Measurements from ENCODE around the gene SSH2.

The SSH2 gene

DNA sequence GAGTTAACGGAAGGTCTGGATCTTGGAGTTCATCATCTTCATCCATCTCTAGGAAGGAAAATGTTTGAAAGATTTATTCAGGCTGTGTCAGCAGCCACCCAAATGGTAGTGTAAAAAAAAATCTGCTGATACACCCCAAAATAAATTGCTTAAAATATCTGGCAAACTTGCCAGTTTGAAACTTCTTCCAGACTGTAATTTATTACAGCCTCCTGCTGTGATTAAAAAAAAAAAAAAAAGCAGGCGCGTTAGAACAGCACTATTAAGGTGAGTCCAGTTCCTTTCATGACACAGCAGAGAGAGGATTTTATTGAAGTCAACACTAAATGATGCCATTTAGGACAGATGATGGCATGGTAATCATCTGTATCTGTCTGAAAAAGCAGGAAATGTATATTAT is 166.8 kb downstream of the SSH2 start:
- H3K36me3 ChIP-seq (ENCODE audit: control insufficient read depth, insufficient read depth, low read length): no peaks in the 10 kb centered on the region

DNA sequence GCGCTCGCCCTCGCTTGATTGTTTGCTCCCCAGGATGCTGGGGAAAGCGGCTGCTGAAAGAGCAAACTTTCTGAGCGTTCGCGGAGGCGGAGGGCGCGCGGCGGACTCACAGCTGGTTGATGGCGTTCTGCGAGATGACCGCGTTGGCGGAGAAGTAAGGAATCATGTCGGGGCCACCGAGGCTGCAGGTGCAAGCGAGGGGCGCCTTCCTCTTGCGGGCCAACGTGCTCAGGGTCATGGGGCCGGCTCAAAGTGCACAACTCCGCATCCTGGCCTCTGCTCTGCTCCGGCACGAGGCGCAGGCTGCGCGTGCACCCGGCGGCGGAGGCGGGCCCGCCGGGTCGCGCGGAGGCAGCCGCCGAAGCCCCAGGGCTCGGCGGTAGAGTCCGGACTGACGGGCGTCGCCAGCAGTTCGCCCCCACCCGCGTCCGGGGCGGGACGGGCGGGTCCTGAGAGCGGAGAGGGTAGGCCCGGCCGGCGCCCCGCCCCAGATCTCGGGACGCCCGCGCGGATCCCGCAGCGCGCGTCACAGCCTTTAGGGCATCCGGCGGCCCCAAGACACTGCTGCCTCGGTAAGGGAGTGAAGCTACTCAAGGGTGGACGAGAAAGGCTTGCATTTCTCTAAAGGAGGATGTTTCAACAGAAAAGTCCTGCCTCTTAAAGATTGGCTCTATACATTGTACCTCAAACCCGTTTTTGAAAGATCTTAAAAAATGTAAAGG is 168.8 kb downstream of the SSH2 start:
- peak overlapping the region; percentile 82 for H3K4me3 ChIP-seq (ENCODE audit: low read depth, low read length)
- no peaks in the 10 kb centered on the region for H3K36me3 ChIP-seq (ENCODE audit: control insufficient read depth, insufficient read depth, low read length)
- H3K4me1 ChIP-seq (ENCODE audit: control insufficient read depth, insufficient read depth, low read length): no peaks in the 10 kb centered on the region
- no peak overlapping the region for H3K9ac ChIP-seq (ENCODE audit: low read depth, low read length)
- no peaks in the 10 kb centered on the region for H3K9me3 ChIP-seq (ENCODE audit: control insufficient read depth, insufficient read depth, low read length)
- H3K27me3 ChIP-seq (ENCODE audit: control insufficient read depth, insufficient read depth, low read length): peaks cover 11% of the 10 kb centered on the region

More for the DNA sequence above, 166.8 kb downstream of the SSH2 start:
- peaks cover 11% of the 10 kb centered on the region for H3K27me3 ChIP-seq (ENCODE audit: control insufficient read depth, insufficient read depth, low read length)
- H3K4me3 ChIP-seq (ENCODE audit: low read depth, low read length): no peak overlapping the region
- H3K4me1 ChIP-seq (ENCODE audit: control insufficient read depth, insufficient read depth, low read length): peaks cover 3% of the 10 kb centered on the region
- no peak overlapping the region for H3K9ac ChIP-seq (ENCODE audit: low read depth, low read length)
- no peaks in the 10 kb centered on the region for H3K9me3 ChIP-seq (ENCODE audit: control insufficient read depth, insufficient read depth, low read length)

DNA sequence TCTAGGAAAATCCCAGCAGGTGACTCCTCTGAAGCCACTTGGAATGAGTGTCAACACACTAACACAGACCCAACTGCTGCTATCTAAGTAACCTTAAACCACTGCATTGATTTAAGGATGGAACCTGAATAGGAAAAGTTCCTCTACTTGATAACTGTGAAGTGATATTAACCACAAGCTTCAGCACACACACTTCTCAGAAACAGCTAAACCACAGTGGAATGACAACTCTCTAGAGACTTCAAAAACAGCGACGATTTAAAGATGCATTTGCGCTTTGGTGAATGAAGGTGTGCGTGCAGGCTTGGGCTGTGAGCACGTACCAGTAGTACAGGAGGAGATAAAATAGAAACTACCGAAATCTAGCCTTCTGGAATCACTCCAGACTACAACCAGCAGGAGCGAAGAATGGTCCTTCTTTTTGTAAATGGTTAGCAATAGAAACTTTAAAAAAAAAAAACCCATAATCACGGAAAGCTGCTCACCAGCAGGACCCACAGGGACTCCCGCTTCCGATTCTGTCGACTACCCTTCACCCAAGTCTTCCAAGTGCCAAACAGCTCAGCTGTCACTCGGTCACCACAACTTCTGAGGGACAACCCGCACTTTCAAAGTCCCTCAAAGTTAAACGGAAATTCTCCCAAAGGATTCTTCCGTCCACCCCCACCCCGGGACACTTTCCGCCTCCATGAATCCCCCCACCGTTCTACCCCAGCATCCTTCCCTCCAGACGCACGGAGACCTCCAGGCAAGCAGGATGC is 169.6 kb downstream of the SSH2 start:
- H3K9me3 ChIP-seq (ENCODE audit: control insufficient read depth, insufficient read depth, low read length): no peaks in the 10 kb centered on the region
- H3K9ac ChIP-seq (ENCODE audit: low read depth, low read length): no peak overlapping the region
- peaks cover 11% of the 10 kb centered on the region for H3K27me3 ChIP-seq (ENCODE audit: control insufficient read depth, insufficient read depth, low read length)
- no peaks in the 10 kb centered on the region for H3K36me3 ChIP-seq (ENCODE audit: control insufficient read depth, insufficient read depth, low read length)
- peak overlapping the region; percentile 82 for H3K4me3 ChIP-seq (ENCODE audit: low read depth, low read length)
- no peaks in the 10 kb centered on the region for H3K4me1 ChIP-seq (ENCODE audit: control insufficient read depth, insufficient read depth, low read length)

DNA sequence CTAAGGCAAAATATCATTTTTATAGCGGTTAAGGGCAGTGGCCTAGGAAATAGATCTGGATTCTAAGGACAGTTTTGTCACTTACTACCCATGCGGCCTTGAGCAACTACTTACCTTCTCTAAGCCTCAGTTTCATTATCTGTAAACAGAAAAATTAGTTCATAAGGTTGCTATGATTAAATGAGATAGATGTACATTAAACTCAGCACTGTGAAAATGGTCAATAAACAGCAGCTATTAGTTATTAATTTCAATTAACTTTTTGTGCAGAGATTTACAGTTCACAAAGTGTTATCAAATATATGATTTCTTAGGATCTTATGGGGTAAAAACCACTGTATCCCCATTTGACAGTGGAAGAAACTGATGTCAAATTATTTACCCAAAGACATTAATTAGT is 171.8 kb downstream of the SSH2 start:
- no peaks in the 10 kb centered on the region for H3K36me3 ChIP-seq (ENCODE audit: control insufficient read depth, insufficient read depth, low read length)
- H3K27me3 ChIP-seq (ENCODE audit: control insufficient read depth, insufficient read depth, low read length): peaks cover 11% of the 10 kb centered on the region
- H3K9ac ChIP-seq (ENCODE audit: low read depth, low read length): no peak overlapping the region
- H3K4me3 ChIP-seq (ENCODE audit: low read depth, low read length): no peak overlapping the region
- no peaks in the 10 kb centered on the region for H3K9me3 ChIP-seq (ENCODE audit: control insufficient read depth, insufficient read depth, low read length)
- no peaks in the 10 kb centered on the region for H3K4me1 ChIP-seq (ENCODE audit: control insufficient read depth, insufficient read depth, low read length)

DNA sequence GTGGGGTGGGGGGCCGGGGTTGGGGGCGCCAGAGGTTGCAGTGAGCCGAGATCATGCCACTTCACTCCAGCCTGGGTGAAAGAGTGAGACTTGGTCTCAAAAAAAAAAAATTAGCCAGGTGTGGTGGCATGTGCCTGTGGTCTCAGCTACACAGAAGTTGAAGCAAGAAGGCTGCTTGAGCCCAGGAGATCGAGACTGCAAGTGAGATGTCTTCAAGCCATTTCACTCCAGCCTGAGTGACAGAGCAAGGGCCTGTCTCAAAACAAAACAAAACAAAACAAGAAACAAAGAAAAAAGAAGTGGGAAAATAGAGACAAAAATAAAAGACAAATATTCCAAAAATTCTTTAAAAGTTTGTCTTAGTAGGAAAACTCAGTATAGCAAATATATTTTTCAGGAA is 172.2 kb downstream of the SSH2 start:
- Histone ChIP-seq H3K36me3 (ENCODE audit: control insufficient read depth, insufficient read depth, low read length) (no peaks in the 10 kb centered on the region), H3K4me3 (ENCODE audit: low read depth, low read length) (no peak overlapping the region)

DNA sequence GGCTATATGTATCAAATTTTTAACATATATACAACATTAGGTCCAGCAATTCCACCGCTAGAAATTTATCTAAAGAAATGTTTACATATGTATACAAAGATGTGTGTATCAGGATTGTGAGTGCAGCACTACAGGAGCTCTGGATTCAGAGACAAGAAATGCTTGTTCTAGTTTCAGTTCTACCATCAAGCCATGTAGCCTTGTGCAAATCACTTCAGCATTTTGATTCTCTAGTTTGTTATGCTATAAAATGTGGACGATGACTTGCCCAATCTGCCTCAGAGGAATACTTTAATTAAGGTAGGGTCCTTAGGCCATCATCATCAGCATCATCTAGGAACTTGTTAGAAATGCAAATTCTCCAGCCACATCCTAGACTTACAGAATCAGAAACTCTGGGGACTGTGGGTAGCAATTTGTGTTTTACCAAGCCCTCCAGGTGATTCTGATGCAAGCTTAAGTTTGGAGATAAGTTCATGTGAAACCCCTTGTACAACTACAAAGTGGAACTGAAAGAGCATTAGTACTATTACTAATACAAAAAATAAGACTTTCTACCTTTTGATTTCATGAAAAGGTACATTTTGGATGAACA is 176.1 kb downstream of the SSH2 start:
- Histone ChIP-seq H3K36me3 (ENCODE audit: control insufficient read depth, insufficient read depth, low read length) (no peaks in the 10 kb centered on the region), H3K4me1 (ENCODE audit: control insufficient read depth, insufficient read depth, low read length) (no peaks in the 10 kb centered on the region), H3K9me3 (ENCODE audit: control insufficient read depth, insufficient read depth, low read length) (no peaks in the 10 kb centered on the region), H3K27me3 (ENCODE audit: control insufficient read depth, insufficient read depth, low read length) (no peaks in the 10 kb centered on the region), H3K4me3 (ENCODE audit: low read depth, low read length) (no peak overlapping the region), H3K9ac (ENCODE audit: low read depth, low read length) (no peak overlapping the region)

More for the DNA sequence above, 172.2 kb downstream of the SSH2 start:
- no peak overlapping the region for H3K9ac ChIP-seq (ENCODE audit: low read depth, low read length)
- no peaks in the 10 kb centered on the region for H3K9me3 ChIP-seq (ENCODE audit: control insufficient read depth, insufficient read depth, low read length)
- H3K4me1 ChIP-seq (ENCODE audit: control insufficient read depth, insufficient read depth, low read length): no peaks in the 10 kb centered on the region
- H3K27me3 ChIP-seq (ENCODE audit: control insufficient read depth, insufficient read depth, low read length): peaks cover 11% of the 10 kb centered on the region

DNA sequence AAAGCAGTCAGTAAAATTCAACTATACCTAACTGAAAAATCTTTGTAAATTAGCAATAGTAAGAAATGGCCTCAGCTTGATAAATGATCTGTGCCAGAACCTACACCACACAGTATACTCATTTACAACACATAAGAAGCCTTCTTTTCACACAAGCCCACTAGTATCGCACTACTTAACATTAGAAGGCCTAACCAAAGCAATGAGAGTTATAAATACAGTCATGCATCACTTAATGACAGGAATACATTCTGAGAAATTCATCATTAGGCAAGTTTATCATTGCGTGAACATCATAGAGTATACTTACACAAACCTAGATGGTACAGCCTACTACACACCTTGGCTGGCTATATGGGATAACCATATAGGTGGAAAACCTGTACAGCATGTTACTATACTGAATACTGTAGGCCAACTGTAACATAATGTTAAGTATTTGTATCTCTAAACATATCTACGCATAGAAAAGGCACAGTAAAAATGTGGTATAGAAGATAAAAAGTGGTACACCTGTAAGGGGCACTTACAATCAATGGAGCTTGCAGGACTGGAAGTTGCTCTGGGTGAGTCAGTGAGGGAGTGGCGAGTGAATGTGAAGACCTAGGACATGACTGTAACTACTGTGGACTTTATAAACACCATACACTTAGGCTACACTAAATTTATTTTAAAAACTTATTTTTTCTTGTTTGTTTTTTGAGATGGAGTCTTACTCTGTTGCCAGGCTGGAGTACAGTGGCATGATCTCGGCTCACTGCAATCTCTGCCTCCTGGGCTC is 180.8 kb downstream of the SSH2 start:
- Histone ChIP-seq H3K9ac (ENCODE audit: low read depth, low read length) (no peak overlapping the region), H3K36me3 (ENCODE audit: control insufficient read depth, insufficient read depth, low read length) (no peaks in the 10 kb centered on the region), H3K27me3 (ENCODE audit: control insufficient read depth, insufficient read depth, low read length) (no peaks in the 10 kb centered on the region), H3K9me3 (ENCODE audit: control insufficient read depth, insufficient read depth, low read length) (no peaks in the 10 kb centered on the region), H3K4me1 (ENCODE audit: control insufficient read depth, insufficient read depth, low read length) (no peaks in the 10 kb centered on the region), H3K4me3 (ENCODE audit: low read depth, low read length) (no peak overlapping the region)

DNA sequence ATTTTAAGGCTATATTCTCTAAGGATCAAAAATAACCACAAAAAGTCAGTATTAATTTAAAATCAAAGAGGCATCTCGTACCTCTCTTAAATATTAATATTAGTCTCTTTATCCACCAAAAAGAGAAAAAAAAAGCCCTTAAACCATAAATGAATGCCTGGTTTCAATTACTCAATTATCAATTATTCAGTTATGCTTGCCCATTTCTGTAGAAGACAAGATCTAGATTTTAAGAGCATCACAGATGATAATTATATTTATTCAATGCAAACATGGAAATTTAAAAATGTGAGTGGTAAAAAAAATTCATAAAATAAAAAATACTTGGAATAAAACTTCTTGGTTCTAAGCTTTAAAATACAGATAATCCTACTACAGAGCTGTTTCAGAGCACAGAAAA is 181.6 kb downstream of the SSH2 start:
- H3K4me3 ChIP-seq (ENCODE audit: low read depth, low read length): no peak overlapping the region
- H3K4me1 ChIP-seq (ENCODE audit: control insufficient read depth, insufficient read depth, low read length): no peaks in the 10 kb centered on the region
- no peaks in the 10 kb centered on the region for H3K9me3 ChIP-seq (ENCODE audit: control insufficient read depth, insufficient read depth, low read length)
- no peak overlapping the region for H3K9ac ChIP-seq (ENCODE audit: low read depth, low read length)
- no peaks in the 10 kb centered on the region for H3K27me3 ChIP-seq (ENCODE audit: control insufficient read depth, insufficient read depth, low read length)
- no peaks in the 10 kb centered on the region for H3K36me3 ChIP-seq (ENCODE audit: control insufficient read depth, insufficient read depth, low read length)

DNA sequence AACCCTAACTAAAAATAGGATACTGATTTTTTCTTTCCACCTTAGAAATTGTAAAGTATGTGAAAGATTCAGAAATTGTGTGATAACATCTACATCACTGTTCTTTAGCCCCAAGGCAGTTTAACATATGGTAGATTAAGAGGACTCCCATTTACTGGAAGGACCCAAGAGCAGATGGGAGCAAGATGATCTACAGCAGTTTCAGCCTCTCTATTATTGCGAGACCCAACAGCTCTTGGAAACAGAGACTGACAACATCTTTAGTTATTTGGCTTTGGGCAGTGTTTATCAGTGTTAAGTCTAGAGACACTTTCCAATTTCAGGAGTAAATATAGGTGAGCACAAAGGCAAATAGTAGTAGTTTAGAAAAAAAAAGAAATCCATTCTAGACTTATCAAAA is 182.4 kb downstream of the SSH2 start:
- no peaks in the 10 kb centered on the region for H3K4me1 ChIP-seq (ENCODE audit: control insufficient read depth, insufficient read depth, low read length)
- H3K9ac ChIP-seq (ENCODE audit: low read depth, low read length): no peak overlapping the region
- no peaks in the 10 kb centered on the region for H3K36me3 ChIP-seq (ENCODE audit: control insufficient read depth, insufficient read depth, low read length)
- no peaks in the 10 kb centered on the region for H3K9me3 ChIP-seq (ENCODE audit: control insufficient read depth, insufficient read depth, low read length)
- no peak overlapping the region for H3K4me3 ChIP-seq (ENCODE audit: low read depth, low read length)
- H3K27me3 ChIP-seq (ENCODE audit: control insufficient read depth, insufficient read depth, low read length): no peaks in the 10 kb centered on the region

DNA sequence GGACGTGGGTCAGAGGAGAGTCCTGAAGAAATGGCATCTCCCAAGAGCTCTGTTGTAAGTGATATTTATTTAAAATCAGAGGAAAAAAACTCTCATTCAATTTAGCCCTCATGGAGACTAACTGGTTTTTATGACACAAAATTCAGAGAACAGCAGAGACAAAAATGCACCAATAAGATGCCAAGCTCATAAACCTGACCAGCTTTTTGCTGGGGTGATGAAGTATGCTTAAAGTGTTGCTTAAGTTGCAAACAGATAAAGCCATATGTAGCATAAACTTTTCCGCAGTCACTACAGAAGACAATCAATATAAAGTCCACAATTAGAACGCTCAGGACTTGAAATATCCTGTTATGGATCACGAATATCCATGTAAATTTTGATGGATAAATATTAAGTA is 183.4 kb downstream of the SSH2 start:
- H3K27me3 ChIP-seq (ENCODE audit: control insufficient read depth, insufficient read depth, low read length): no peaks in the 10 kb centered on the region
- H3K36me3 ChIP-seq (ENCODE audit: control insufficient read depth, insufficient read depth, low read length): no peaks in the 10 kb centered on the region
- no peaks in the 10 kb centered on the region for H3K4me1 ChIP-seq (ENCODE audit: control insufficient read depth, insufficient read depth, low read length)
- H3K9ac ChIP-seq (ENCODE audit: low read depth, low read length): no peak overlapping the region
- H3K9me3 ChIP-seq (ENCODE audit: control insufficient read depth, insufficient read depth, low read length): no peaks in the 10 kb centered on the region
- H3K4me3 ChIP-seq (ENCODE audit: low read depth, low read length): no peak overlapping the region

DNA sequence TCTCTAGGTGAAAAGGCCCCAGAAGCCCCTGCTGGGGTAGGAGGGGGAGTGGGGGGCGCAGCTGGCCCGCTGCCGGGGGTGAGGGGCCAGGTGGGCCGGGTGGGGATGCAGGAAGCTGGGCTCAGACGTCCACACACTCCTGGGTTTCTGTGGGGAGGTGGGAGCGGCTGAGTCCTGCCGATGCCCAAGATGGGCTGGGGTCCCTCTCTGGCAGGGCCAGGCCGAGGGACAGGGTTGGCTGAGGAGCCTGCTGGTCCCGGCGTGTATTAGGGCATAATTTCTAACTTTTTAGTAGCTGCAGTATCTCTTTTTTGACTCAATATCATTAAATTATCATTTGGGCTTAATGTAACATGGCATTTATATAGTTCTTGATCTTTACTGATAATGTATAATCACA is 185.9 kb downstream of the SSH2 start:
- no peak overlapping the region for H3K9ac ChIP-seq (ENCODE audit: low read depth, low read length)
- no peaks in the 10 kb centered on the region for H3K9me3 ChIP-seq (ENCODE audit: control insufficient read depth, insufficient read depth, low read length)
- no peaks in the 10 kb centered on the region for H3K36me3 ChIP-seq (ENCODE audit: control insufficient read depth, insufficient read depth, low read length)
- no peaks in the 10 kb centered on the region for H3K4me1 ChIP-seq (ENCODE audit: control insufficient read depth, insufficient read depth, low read length)
- H3K4me3 ChIP-seq (ENCODE audit: low read depth, low read length): no peak overlapping the region
- no peaks in the 10 kb centered on the region for H3K27me3 ChIP-seq (ENCODE audit: control insufficient read depth, insufficient read depth, low read length)

Measured in iPS-15b (cell line).